Liver (tissue), 9 donors: Measurements from ENCODE around the gene BCAS4. TPM values are rescaled to one million over a fixed set of nuclear protein-coding genes. Genes with fewer than 3 reads are reported as not detected.

Source experiments
- DNase-seq: peaks from one replicate; pipeline ENCODE4 v3.0.0-alpha.2; 2017; ENCODE audit warnings: low spot score
- H3K27ac ChIP-seq, 2 donors: one replicate each; pipeline ENCODE4 v1.7.0; 2013; ENCODE audit warnings: inconsistent platforms in 2 of 2, low read length in 2 of 2, control low read depth in 1 of 2, low read depth in 1 of 2, mild to moderate bottlenecking in 1 of 2
- H3K27me3 ChIP-seq, 4 donors: one replicate each; pipeline versions ENCODE4 v1.6.1 to v1.7.0; 2013; ENCODE audit warnings: low read length in 3 of 4, inconsistent platforms in 1 of 4, mild to moderate bottlenecking in 1 of 4, moderate library complexity in 1 of 4; ENCODE audit not compliant: control insufficient read depth in 4 of 4, insufficient read depth in 4 of 4
- H3K36me3 ChIP-seq, 4 donors: one replicate each; pipeline versions ENCODE4 v1.6.1 to v1.7.0; 2013; ENCODE audit warnings: low read length in 3 of 4, mild to moderate bottlenecking in 3 of 4, low read depth in 1 of 4, moderate library complexity in 1 of 4; ENCODE audit not compliant: control insufficient read depth in 4 of 4, insufficient read depth in 3 of 4
- H3K4me1 ChIP-seq, 4 donors: one replicate each; pipeline versions ENCODE4 v1.6.1 to v1.7.0; 2013; ENCODE audit warnings: low read length in 3 of 4, mild to moderate bottlenecking in 3 of 4, moderate library complexity in 1 of 4; ENCODE audit not compliant: control insufficient read depth in 4 of 4, insufficient read depth in 4 of 4
- H3K4me3 ChIP-seq, 3 donors: one replicate each; pipeline versions ENCODE4 v1.6.1 to v1.7.0; 2013; ENCODE audit warnings: low read length in 3 of 3, control low read depth in 1 of 3, low read depth in 1 of 3, mild to moderate bottlenecking in 1 of 3
- H3K9ac ChIP-seq, 2 donors: one replicate each; pipeline ENCODE4 v1.7.0; 2013; ENCODE audit warnings: low read length in 2 of 2, mild to moderate bottlenecking in 2 of 2, moderate library complexity in 2 of 2, control low read depth in 1 of 2, low read depth in 1 of 2
- H3K9me3 ChIP-seq, 4 donors: one replicate each; pipeline versions ENCODE4 v1.6.1 to v1.7.0; 2013; ENCODE audit warnings: low read length in 3 of 4; ENCODE audit not compliant: control insufficient read depth in 4 of 4
- EGR1 ChIP-seq, 2 donors: IDR thresholded peaks; 2 replicates each; pipeline ENCODE4 v1.6.1; 2016 to 2018; ENCODE audit warnings: antibody characterized with exemption in 2 of 2, low read depth in 2 of 2
- FOXA1 ChIP-seq: IDR thresholded peaks from 2 replicates; pipeline ENCODE4 v1.6.1; 2016; ENCODE audit warnings: antibody characterized with exemption
- FOXA2 ChIP-seq: IDR thresholded peaks from 2 replicates; pipeline ENCODE4 v1.6.1; 2016; ENCODE audit warnings: antibody characterized with exemption
- GABPA ChIP-seq, 2 donors: IDR thresholded peaks in 1 of 2; conservative IDR thresholded peaks in 1 of 2; 2 replicates each; pipeline ENCODE4 v1.6.1; 2016; ENCODE audit warnings: antibody characterized with exemption in 2 of 2, mild to moderate bottlenecking in 1 of 2, moderate library complexity in 1 of 2
- HNF4A ChIP-seq, 2 donors: conservative IDR thresholded peaks; 2 replicates each; pipeline ENCODE4 v1.6.1; 2016; ENCODE audit warnings: antibody characterized with exemption in 2 of 2, mild to moderate bottlenecking in 2 of 2
- HNF4G ChIP-seq: IDR thresholded peaks from 2 replicates; pipeline ENCODE4 v1.6.1; 2016; ENCODE audit warnings: antibody characterized with exemption
- JUND ChIP-seq, 2 donors: IDR thresholded peaks; 2 replicates each; pipeline ENCODE4 v1.6.1; 2016; ENCODE audit warnings: antibody characterized with exemption in 2 of 2
- NR2F2 ChIP-seq: IDR thresholded peaks from 2 replicates; pipeline ENCODE4 v1.6.1; 2016; ENCODE audit warnings: antibody characterized with exemption
- RAD21 ChIP-seq, 2 donors: IDR thresholded peaks; 2 replicates each; pipeline ENCODE4 v1.6.1; 2016; ENCODE audit warnings: antibody characterized with exemption in 2 of 2, mild to moderate bottlenecking in 2 of 2
- RXRA ChIP-seq, 2 donors: IDR thresholded peaks; 2 replicates each; pipeline ENCODE4 v1.6.1; 2017 to 2018; ENCODE audit warnings: antibody characterized with exemption in 2 of 2, mild to moderate bottlenecking in 1 of 2
- SP1 ChIP-seq: IDR thresholded peaks from 2 replicates; pipeline ENCODE4 v1.6.1; 2018; ENCODE audit warnings: antibody characterized with exemption, mild to moderate bottlenecking
- TAF1 ChIP-seq: conservative IDR thresholded peaks from 2 replicates; pipeline ENCODE4 v1.6.1; 2016; ENCODE audit warnings: antibody characterized with exemption, mild to moderate bottlenecking
- YY1 ChIP-seq: IDR thresholded peaks from 2 replicates; pipeline ENCODE4 v1.6.1; 2016; ENCODE audit warnings: antibody characterized with exemption, mild to moderate bottlenecking
- WGBS: extraction: QIAGEN DNeasy Blood & Tissue Kit; methylation state at CpG from one replicate; pipeline ENCODE4 v1.1.7; 2013; 5-methylcytosine and 5-hydroxymethylcytosine counted together
- polyA plus RNA-seq, 2 donors: library from polyadenylated mRNA; stranded (reverse) in 1 of 2; unstranded in 1 of 2; fragments of 200-250 nt in 1 of 2; fragments of >200 nt in 1 of 2; fragmentation: Nextera tagmentation in 1 of 2; extraction: Ambion mirVana in 1 of 2; gene quantifications; one replicate each; pipeline versions ENCODE4 v1.2.1 to v1.2.3, GENCODE V29; 2013 to 2015
- total RNA-seq, 2 donors: library from RNA; depleted of rRNA; stranded (reverse); fragments of >200 nt; gene quantifications; one replicate each; pipeline ENCODE4 v1.2.3, GENCODE V29; 2014
- TF ChIP-seq, protein P1 (sequence below): fragments of 150-350 bp; IDR thresholded peaks from 2 replicates; pipeline ENCODE4 v1.5.1; 2017; ENCODE audit warnings: improper control_type of control experiment, low read depth, low read length; ENCODE audit not compliant: missing input control
- TF ChIP-seq, protein P2 (sequence below): IDR thresholded peaks from 2 replicates; pipeline ENCODE4 v1.6.1; 2016; ENCODE audit warnings: antibody characterized with exemption
- TF ChIP-seq, protein P3 (sequence below): IDR thresholded peaks from 2 replicates; pipeline ENCODE4 v1.6.1; 2016; ENCODE audit warnings: antibody characterized with exemption
- TF ChIP-seq, protein P4 (sequence below): IDR thresholded peaks from 2 replicates; pipeline ENCODE4 v1.6.1; 2016; ENCODE audit warnings: antibody characterized with exemption
- TF ChIP-seq, protein P5 (sequence below): IDR thresholded peaks from 2 replicates; pipeline ENCODE4 v1.6.1; 2016; ENCODE audit warnings: antibody characterized with exemption, mild to moderate bottlenecking
- donor health status: healthy.
- donor health status: healthy.
- donor health status: healthy.
- donor health status: healthy.
- donor health status: healthy.

The BCAS4 gene
- total and polyA plus RNA-seq, 4 donors, result 0.25 to 0.50 (median 0.47) TPM

GRCh38 chr20:50753152-50753551, 41.7 kb upstream of the BCAS4 start:
- Histone ChIP-seq H3K4me3 (no peak overlapping the region), H3K27ac (no peak overlapping the region), H3K27me3 (no peaks in the 10 kb centered on the region), H3K36me3 (peaks cover 0 to 5% (median 3%) of the 10 kb centered on the region in 4 donors), H3K9ac (no peak overlapping the region), H3K9me3 (no peaks in the 10 kb centered on the region), H3K4me1 (peaks cover 0 to 7% (median 2%) of the 10 kb centered on the region in 4 donors)
- TF ChIP-seq GABPA (IDR thresholded peaks at IDR 0.05 in 1 of 2, conservative IDR thresholded peaks at IDR 0.05 in 1 of 2) (no peak), TAF1 (no peak), HNF4A (conservative IDR thresholded peaks at IDR 0.05) (no peak), JUND (IDR thresholded peaks at IDR 0.05) (no peak), HNF4G (no peak), YY1 (no peak)
- TF ChIP-seq, protein P1, sequence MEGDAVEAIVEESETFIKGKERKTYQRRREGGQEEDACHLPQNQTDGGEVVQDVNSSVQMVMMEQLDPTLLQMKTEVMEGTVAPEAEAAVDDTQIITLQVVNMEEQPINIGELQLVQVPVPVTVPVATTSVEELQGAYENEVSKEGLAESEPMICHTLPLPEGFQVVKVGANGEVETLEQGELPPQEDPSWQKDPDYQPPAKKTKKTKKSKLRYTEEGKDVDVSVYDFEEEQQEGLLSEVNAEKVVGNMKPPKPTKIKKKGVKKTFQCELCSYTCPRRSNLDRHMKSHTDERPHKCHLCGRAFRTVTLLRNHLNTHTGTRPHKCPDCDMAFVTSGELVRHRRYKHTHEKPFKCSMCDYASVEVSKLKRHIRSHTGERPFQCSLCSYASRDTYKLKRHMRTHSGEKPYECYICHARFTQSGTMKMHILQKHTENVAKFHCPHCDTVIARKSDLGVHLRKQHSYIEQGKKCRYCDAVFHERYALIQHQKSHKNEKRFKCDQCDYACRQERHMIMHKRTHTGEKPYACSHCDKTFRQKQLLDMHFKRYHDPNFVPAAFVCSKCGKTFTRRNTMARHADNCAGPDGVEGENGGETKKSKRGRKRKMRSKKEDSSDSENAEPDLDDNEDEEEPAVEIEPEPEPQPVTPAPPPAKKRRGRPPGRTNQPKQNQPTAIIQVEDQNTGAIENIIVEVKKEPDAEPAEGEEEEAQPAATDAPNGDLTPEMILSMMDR, result no peak
- whole genome bisulfite sequencing, result 96% methylated on average over 3 of the region's 3 CpGs
- DNase-seq, result no peak

DNA sequence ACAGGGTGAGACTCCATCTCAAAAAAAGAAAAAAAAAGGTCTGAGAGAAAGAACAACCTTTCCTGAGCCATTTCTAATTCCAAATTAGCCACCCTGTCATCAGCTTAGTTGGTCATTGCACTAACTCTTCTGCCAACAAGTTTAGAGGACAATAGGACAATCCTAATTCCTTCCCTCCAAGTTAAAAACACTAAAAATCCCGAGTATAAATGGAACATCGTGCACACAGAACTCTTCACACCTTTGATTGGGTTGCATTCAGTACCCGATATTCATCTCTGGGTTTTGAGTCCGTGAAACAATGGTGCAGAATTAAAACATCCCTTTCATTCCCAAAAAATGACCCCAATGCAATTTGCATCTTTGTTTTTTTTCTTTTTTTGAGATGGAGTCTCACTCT, 40.4 kb upstream of the BCAS4 start:
- Histone ChIP-seq H3K27me3 (no peaks in the 10 kb centered on the region), H3K4me3 (no peak overlapping the region), H3K27ac (no peak overlapping the region), H3K9me3 (no peaks in the 10 kb centered on the region), H3K36me3 (peaks cover 0 to 5% (median 3%) of the 10 kb centered on the region in 4 donors), H3K4me1 (no peaks in the 10 kb centered on the region), H3K9ac (no peak overlapping the region)
- no peak for DNase-seq
- 93% methylated on average over 4 of the region's 4 CpGs for WGBS
- TF ChIP-seq, protein P2, sequence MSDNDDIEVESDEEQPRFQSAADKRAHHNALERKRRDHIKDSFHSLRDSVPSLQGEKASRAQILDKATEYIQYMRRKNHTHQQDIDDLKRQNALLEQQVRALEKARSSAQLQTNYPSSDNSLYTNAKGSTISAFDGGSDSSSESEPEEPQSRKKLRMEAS, result no peak
- TF ChIP-seq, protein P1, result no peak
- TF ChIP-seq SP1 (no peak), GABPA (IDR thresholded peaks at IDR 0.05 in 1 of 2, conservative IDR thresholded peaks at IDR 0.05 in 1 of 2) (no peak), FOXA2 (no peak), RXRA (IDR thresholded peaks at IDR 0.05) (no peak), NR2F2 (no peak), RAD21 (IDR thresholded peaks at IDR 0.05) (no peak), EGR1 (IDR thresholded peaks at IDR 0.05; ENCODE audit: low read depth in 2 of 2) (no peak), HNF4G (no peak), HNF4A (conservative IDR thresholded peaks at IDR 0.05) (no peak), YY1 (no peak), TAF1 (no peak), FOXA1 (no peak), JUND (IDR thresholded peaks at IDR 0.05) (no peak)
- TF ChIP-seq, protein P3, sequence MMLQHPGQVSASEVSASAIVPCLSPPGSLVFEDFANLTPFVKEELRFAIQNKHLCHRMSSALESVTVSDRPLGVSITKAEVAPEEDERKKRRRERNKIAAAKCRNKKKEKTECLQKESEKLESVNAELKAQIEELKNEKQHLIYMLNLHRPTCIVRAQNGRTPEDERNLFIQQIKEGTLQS, result no peak
- TF ChIP-seq, protein P4, sequence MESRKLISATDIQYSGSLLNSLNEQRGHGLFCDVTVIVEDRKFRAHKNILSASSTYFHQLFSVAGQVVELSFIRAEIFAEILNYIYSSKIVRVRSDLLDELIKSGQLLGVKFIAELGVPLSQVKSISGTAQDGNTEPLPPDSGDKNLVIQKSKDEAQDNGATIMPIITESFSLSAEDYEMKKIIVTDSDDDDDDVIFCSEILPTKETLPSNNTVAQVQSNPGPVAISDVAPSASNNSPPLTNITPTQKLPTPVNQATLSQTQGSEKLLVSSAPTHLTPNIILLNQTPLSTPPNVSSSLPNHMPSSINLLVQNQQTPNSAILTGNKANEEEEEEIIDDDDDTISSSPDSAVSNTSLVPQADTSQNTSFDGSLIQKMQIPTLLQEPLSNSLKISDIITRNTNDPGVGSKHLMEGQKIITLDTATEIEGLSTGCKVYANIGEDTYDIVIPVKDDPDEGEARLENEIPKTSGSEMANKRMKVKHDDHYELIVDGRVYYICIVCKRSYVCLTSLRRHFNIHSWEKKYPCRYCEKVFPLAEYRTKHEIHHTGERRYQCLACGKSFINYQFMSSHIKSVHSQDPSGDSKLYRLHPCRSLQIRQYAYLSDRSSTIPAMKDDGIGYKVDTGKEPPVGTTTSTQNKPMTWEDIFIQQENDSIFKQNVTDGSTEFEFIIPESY, result no peak
- TF ChIP-seq, protein P5, sequence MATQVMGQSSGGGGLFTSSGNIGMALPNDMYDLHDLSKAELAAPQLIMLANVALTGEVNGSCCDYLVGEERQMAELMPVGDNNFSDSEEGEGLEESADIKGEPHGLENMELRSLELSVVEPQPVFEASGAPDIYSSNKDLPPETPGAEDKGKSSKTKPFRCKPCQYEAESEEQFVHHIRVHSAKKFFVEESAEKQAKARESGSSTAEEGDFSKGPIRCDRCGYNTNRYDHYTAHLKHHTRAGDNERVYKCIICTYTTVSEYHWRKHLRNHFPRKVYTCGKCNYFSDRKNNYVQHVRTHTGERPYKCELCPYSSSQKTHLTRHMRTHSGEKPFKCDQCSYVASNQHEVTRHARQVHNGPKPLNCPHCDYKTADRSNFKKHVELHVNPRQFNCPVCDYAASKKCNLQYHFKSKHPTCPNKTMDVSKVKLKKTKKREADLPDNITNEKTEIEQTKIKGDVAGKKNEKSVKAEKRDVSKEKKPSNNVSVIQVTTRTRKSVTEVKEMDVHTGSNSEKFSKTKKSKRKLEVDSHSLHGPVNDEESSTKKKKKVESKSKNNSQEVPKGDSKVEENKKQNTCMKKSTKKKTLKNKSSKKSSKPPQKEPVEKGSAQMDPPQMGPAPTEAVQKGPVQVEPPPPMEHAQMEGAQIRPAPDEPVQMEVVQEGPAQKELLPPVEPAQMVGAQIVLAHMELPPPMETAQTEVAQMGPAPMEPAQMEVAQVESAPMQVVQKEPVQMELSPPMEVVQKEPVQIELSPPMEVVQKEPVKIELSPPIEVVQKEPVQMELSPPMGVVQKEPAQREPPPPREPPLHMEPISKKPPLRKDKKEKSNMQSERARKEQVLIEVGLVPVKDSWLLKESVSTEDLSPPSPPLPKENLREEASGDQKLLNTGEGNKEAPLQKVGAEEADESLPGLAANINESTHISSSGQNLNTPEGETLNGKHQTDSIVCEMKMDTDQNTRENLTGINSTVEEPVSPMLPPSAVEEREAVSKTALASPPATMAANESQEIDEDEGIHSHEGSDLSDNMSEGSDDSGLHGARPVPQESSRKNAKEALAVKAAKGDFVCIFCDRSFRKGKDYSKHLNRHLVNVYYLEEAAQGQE, result no peak
